HG03342 (cell line): ENCODE data around the gene BLMH.
"Not testable (repeated sequence)": the region's sequence is repeated elsewhere in the genome, so short reads cannot be mapped to it uniquely, and the experiment has no call there.

Experiments
- ATAC-seq: cut with Tn5 transposase; IDR thresholded peaks from one replicate; pipeline ENCODE4 v1.9.1; 2021; ENCODE audit warnings: mild to moderate bottlenecking, moderate library complexity; ENCODE audit not compliant: unreplicated experiment

BLMH gene

DNA sequence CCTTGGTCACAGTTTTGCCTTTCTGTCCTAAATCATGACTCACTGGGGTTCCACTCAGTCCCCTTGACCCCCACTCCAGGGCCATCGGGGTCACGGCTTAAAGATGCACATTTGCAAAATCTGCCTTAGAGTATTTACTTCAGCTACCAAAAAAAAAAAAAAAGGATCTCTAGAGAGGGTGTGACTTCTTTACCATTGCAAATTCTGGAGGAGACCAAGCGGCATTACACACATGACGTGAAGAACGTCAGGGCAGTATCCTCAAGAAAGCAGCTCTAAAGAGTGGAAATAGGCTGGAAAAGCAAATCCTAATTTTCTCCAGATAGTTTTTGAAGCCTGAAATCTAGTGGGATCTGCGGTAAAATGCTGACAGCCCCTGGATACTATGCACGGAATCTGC lies 81.8 kb downstream of the BLMH start:
- no peak for ATAC-seq

DNA sequence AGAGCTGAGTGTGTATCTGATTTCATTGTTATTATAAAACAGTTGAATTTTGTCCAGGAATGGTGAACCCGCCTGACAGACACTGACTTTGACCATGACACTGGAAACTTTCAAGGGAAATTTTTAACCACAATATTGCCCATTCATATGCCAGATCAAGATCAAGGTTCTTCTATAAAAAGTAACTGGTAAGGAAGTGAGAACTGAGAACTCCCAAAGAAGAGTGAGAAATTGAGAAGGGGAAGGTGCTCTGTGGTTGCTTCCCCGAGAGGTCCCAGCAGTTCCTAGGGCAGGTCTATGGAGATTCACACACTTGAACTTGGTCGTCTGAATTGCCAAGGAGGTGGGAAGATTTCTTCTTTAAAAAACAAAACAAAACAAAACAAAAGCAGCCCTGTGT lies 83.5 kb downstream of the BLMH start:
- ATAC-seq: no peak

DNA sequence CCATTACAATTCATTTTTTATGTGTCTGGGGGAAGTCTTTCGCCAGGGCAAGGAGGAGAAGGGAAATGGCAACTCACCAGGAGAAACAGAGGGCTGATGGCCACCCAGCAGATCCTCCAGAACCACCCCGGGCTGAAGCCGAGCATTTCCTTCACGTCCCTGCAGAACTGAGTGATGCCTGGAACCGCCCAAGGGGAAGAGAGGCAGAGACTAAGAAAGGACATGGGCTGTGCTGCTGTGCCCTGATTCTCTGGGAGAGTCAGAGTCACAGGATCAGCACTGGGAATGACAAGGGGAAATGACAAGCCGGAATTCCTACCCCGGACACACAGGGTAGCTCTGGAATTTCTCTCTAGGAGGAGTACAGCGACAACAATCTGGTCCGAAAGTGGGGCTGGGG lies 84.1 kb downstream of the BLMH start:
- no peak for ATAC-seq

DNA sequence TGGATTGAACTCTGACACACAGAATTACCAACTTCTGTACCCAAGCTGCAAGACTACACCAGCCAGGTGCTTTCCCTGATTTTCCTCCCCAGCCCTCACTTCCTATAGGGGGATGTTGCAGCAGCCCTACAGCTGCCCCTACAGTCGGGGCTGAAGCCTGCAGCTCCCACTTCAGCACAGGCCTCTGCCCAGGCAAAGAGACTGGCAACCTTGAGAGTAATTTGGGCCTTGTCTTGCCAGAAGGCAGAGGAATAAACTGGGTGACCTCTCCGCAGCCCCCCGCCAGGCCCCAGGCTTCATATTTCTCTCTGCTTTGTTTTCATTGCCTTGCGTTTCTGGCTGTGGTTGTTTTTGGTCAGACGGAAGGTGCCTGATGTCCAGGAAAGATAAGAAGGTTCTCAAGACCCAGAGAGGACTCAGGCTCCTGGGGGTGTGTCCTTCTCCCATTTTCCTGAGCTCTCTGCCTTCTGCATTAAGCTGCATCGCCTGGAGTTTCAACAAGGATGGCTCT lies 88.2 kb downstream of the BLMH start:
- ATAC-seq: no peak

DNA sequence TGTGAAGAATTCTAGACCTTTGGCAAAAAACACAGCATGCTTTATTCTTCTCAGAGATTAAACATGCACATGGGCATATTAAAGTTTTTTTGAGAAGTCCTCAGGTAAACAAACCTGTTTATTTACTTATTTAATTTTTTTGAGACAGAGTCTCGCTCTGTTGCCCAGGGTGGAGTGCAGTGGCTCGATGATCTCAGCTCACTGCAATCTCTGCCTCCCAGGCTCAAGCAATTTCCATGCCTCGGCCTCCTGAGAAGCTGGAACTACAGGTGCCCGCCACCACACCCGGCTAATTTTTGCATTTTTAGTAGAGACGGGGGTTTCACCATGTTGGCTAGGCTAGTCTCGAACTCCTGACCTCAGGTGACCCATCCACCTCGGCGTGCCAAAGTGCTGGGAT lies 91.1 kb downstream of the BLMH start:
- not testable (repeated sequence) for ATAC-seq

DNA sequence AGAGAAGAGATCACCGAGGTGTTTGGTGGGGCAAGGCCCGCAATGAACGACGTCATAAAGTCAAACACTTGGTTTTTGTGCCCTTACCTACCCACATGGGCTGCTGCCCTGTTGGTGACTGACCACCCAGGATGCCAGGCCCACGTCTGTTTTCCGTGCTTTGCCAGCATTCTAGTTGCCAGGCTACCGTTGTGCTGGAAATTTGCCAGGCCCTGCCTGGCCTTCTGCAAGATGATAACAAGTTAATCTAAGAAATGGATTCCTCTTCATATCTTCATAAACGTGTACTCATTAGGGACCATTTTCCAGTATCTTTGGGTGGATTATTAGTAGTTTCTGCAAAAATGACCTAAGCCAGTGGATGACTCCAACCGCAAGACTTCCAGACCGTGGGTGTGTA lies 91.6 kb downstream of the BLMH start:
- no peak for ATAC-seq

DNA sequence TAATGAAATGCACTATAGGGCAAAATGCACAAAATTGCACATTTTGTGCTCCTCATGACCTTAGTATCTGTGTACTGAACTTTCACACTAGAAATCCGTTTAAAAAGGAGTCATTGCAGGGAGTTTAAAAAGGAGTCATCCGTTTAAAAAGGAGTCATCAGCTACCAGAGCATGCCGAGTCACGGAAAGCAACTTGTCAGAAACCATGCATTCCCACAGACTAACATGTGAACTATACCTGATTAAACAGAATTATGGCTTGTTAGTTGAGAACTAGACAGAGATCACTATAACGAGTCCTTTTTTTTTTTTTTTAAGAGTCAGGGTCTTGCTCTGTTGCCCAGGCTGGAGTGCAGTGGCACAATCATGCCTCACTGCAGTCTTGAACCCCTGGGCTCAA lies 92.1 kb downstream of the BLMH start:
- no peak for ATAC-seq
